ENCODE data around the gene FOXO6. TPM values are rescaled to one million over a fixed set of nuclear protein-coding genes. Genes with fewer than 3 reads are reported as not detected.

The FOXO6 gene
- total and polyA plus RNA-seq, 2 experiments from 2014 or later = not detected

DNA sequence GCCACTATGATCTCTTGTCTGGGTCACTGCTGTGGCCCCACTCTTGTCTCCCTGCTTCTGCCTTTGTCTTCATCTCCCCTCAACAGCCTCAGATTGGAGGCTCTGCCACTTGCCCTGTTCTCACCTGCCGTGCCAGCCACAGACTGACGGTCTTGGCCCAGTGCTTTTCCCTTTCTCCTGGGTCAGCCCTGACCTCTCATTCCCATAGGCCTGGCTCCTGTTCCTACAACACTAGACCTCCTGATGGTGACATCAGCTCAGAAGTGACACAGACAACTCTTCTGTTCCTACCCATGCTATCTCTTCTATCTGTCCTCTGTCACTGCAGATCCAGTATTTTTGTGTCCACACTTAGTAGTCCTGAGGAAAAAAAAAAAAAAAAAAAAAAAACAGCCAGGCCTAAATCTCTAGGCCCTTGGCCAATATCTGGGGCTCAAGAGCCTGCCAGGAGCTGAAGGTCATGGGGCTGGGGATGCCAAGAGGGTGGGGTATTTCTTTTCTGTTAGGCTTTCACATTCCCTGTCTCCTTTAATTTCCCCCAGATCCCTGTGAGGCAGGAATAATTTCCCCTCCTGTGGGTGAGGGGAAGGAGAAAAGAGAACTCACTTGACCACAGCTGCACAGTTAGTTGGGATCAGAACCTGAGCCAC, 42.0 kb upstream of the FOXO6 start:
- no peak overlapping the region for H3K27ac ChIP-seq
- no peaks in the 10 kb centered on the region for H3K9me2 ChIP-seq (ENCODE audit: insufficient read depth)
- TF ChIP-seq EZH2phosphoT487 (IDR thresholded peaks at IDR 0.05; ENCODE audit: insufficient read depth, low read depth) = no peak
- no peak for TF ChIP-seq EZH2 (IDR thresholded peaks at IDR 0.05; ENCODE audit: insufficient read depth, poor library complexity, severe bottlenecking)
- H3K4me1 ChIP-seq (ENCODE audit: insufficient read depth) = no peaks in the 10 kb centered on the region
- H4K20me1 ChIP-seq (ENCODE audit: insufficient read depth) = no peaks in the 10 kb centered on the region
- no peak overlapping the region for H2AFZ ChIP-seq
- H3K27me3 ChIP-seq (replicated peaks; ENCODE audit: insufficient read depth) = no peaks in the 10 kb centered on the region; the same call in 1 of the 2 replicates
- H3K9me3 ChIP-seq (ENCODE audit: low read depth) = no peaks in the 10 kb centered on the region
- WGBS, 2 experiments (ENCODE audit: low coverage in 1 of 2, low lambda C conversion rate in 2 of 2, missing lambda C conversion rate in 2 of 2) = 98% methylated on average over 2 of the region's 2 CpGs
- H3F3A ChIP-seq (ENCODE audit: insufficient read depth) = no peaks in the 10 kb centered on the region
- in situ Hi-C loops (cut with MboI) = no loop called here
- no peak overlapping the region for H3K9ac ChIP-seq
- H3K36me3 ChIP-seq (ENCODE audit: low read depth) = no peaks in the 10 kb centered on the region
- no peak for DNase-seq
- no peaks in the 10 kb centered on the region for H3K79me2 ChIP-seq (ENCODE audit: insufficient read depth)
- no peak overlapping the region for H3K4me2 ChIP-seq (ENCODE audit: unreplicated experiment)
- no peak overlapping the region for H3K4me3 ChIP-seq

DNA sequence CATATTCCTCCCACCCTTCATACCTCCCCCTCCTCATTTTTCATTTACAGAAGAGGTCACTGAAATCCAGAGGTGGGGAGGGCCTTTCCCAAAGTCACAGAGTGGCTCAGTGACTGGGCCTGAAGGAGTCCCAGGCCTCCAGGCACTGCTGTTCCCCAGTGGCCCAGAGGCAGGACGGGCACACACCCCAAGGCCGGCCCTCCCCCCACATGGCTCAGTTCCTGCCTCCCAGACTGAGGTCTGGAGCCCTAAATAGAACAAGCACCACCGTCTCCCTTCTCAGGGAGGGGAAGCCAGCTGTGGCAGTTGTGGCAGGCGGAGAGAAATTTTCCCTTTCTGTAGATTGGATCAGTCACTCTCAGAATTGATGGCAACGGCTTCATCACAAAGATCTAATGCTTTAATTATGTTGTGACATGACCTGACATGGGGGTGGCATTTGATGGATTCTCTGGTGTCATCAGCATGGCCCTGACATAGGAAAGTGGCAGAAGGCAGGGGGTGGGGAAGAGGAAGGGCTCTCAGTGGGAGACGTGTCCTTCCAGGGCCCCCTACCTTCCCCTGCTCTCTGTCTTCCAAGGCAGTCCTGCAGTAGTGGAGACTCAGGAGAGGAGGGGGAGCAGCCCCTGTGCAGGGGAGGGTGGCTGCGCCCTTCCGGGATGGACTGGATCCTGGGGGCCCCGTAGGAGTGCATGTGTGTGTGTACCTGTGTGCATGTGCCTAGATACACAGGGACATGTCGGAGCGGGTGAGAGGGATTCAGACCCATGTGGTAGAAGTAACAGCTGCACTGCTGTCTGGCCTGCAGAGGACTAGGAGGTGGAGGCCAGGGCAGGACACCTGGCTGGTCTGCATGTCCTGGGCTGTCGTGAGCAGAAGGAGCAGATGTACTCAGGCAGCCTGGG, 41.2 kb upstream of the FOXO6 start:
- Histone ChIP-seq H3K27me3 (replicated peaks; ENCODE audit: insufficient read depth) (peaks cover 6% of the 10 kb centered on the region; the same call in 1 of the 2 replicates), H3K9me2 (ENCODE audit: insufficient read depth) (no peaks in the 10 kb centered on the region), H4K20me1 (ENCODE audit: insufficient read depth) (no peaks in the 10 kb centered on the region), H3F3A (ENCODE audit: insufficient read depth) (no peaks in the 10 kb centered on the region), H3K4me2 (ENCODE audit: unreplicated experiment) (no peak overlapping the region), H3K27ac (no peak overlapping the region), H3K9ac (no peak overlapping the region), H3K4me1 (ENCODE audit: insufficient read depth) (no peaks in the 10 kb centered on the region), H2AFZ (no peak overlapping the region), H3K79me2 (ENCODE audit: insufficient read depth) (no peaks in the 10 kb centered on the region), H3K36me3 (ENCODE audit: low read depth) (no peaks in the 10 kb centered on the region), H3K9me3 (ENCODE audit: low read depth) (no peaks in the 10 kb centered on the region), H3K4me3 (no peak overlapping the region)
- in situ Hi-C loops (cut with MboI) = no loop called here
- no peak for DNase-seq
- no peak for TF ChIP-seq EZH2 (IDR thresholded peaks at IDR 0.05; ENCODE audit: insufficient read depth, poor library complexity, severe bottlenecking)
- TF ChIP-seq EZH2phosphoT487 (IDR thresholded peaks at IDR 0.05; ENCODE audit: insufficient read depth, low read depth) = no peak
- WGBS, 2 experiments (ENCODE audit: low coverage in 1 of 2, low lambda C conversion rate in 2 of 2, missing lambda C conversion rate in 2 of 2) = 61 to 68% methylated on average over 11 to 12 of the region's 12 CpGs

DNA sequence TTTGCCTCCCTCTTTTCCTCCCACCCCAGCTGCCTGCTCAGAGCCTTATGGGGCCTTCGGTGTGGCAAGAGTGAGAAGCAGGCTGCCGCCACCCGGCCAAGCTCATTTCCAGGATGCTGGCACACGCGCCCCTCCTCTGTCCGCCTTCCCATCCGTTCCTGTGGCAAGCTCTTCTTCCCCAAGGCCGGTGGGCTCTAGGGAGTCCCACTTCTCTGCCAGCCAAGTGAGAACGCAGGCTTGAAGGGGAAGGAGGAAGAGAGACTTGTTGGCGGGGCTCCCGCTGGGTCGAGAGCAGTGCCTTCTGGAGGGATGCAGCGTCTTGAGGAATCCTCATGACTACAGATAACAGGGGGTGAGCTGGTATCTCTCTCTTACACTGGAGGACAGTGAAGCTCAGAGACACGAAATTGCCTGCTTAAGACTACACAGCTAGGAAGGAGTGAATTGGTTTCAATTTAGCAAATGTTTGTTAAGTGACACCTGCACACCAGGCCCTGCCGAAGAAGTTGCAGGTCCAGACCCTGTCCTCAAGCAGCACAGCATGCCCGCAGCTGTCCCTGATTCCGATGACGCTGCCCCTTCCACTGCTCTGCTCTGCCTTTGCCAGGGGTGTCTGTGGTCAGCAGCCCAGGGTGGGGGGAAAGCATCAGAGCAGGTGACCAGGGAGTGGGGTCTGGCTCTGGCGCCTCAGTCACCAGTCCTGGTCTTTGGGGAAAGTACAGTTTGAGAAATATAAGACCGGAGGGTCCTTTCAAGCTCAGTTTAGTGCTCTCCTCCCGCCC, 40.1 kb upstream of the FOXO6 start:
- Histone ChIP-seq H3F3A (ENCODE audit: insufficient read depth) (no peaks in the 10 kb centered on the region), H3K9me3 (ENCODE audit: low read depth) (no peaks in the 10 kb centered on the region), H3K4me1 (ENCODE audit: insufficient read depth) (no peaks in the 10 kb centered on the region), H3K27me3 (replicated peaks; ENCODE audit: insufficient read depth) (peaks cover 8% of the 10 kb centered on the region; the same call in 1 of the 2 replicates), H3K27ac (no peak overlapping the region), H3K4me2 (ENCODE audit: unreplicated experiment) (no peak overlapping the region), H3K79me2 (ENCODE audit: insufficient read depth) (no peaks in the 10 kb centered on the region), H2AFZ (no peak overlapping the region), H3K9me2 (ENCODE audit: insufficient read depth) (no peaks in the 10 kb centered on the region), H3K36me3 (ENCODE audit: low read depth) (no peaks in the 10 kb centered on the region), H3K9ac (no peak overlapping the region), H3K4me3 (no peak overlapping the region), H4K20me1 (ENCODE audit: insufficient read depth) (no peaks in the 10 kb centered on the region)
- no peak for DNase-seq
- WGBS, 2 experiments (ENCODE audit: low coverage in 1 of 2, low lambda C conversion rate in 2 of 2, missing lambda C conversion rate in 2 of 2) = 75% methylated on average over 20 to 21 of the region's 21 CpGs
- no peak for TF ChIP-seq EZH2 (IDR thresholded peaks at IDR 0.05; ENCODE audit: insufficient read depth, poor library complexity, severe bottlenecking)
- TF ChIP-seq EZH2phosphoT487 (IDR thresholded peaks at IDR 0.05; ENCODE audit: insufficient read depth, low read depth) = no peak
- in situ Hi-C loops (cut with MboI) = no loop called here

DNA sequence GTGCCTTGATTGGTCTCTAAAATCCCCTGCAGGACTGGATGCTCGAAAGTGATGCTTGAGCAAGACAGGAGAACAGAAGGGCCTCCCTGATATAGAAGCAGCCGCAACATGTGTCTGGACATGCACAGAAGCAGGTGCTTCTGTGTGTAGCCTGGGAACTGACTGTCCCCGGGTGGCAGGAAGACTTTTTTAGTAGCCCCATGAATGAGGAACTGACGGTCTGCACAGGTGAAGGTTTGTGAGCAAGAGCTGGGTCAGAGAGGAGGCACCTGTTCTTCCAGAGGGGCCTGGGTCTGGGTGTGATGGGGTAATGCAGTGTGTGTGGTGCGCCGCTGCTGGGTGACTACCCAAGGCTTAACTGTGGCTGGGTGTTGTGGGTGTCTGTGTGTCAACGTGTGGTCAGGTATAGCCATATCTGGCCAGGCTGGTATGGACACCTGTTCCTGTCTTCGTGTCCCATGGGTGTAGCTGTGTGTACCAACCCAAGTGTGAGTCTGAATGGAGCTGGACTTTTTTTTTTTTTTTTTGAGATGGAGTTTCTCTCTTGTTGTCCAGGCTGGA, 39.1 kb upstream of the FOXO6 start:
- Histone ChIP-seq H3K4me3 (no peak overlapping the region), H3K4me1 (ENCODE audit: insufficient read depth) (no peaks in the 10 kb centered on the region), H3K4me2 (ENCODE audit: unreplicated experiment) (no peak overlapping the region), H3K36me3 (ENCODE audit: low read depth) (no peaks in the 10 kb centered on the region), H3K27me3 (replicated peaks; ENCODE audit: insufficient read depth) (peaks cover 8% of the 10 kb centered on the region; the same call in 1 of the 2 replicates), H3K79me2 (ENCODE audit: insufficient read depth) (no peaks in the 10 kb centered on the region), H4K20me1 (ENCODE audit: insufficient read depth) (no peaks in the 10 kb centered on the region), H3K9me3 (ENCODE audit: low read depth) (no peaks in the 10 kb centered on the region), H3K9me2 (ENCODE audit: insufficient read depth) (no peaks in the 10 kb centered on the region), H2AFZ (no peak overlapping the region), H3K9ac (no peak overlapping the region), H3F3A (ENCODE audit: insufficient read depth) (no peaks in the 10 kb centered on the region), H3K27ac (no peak overlapping the region)
- DNase-seq = no peak
- 65 to 72% methylated on average over 8 of the region's 8 CpGs for WGBS, 2 experiments (ENCODE audit: low coverage in 1 of 2, low lambda C conversion rate in 2 of 2, missing lambda C conversion rate in 2 of 2)
- in situ Hi-C loops (cut with MboI) = no loop called here
- TF ChIP-seq EZH2 (IDR thresholded peaks at IDR 0.05; ENCODE audit: insufficient read depth, poor library complexity, severe bottlenecking) = no peak
- TF ChIP-seq EZH2phosphoT487 (IDR thresholded peaks at IDR 0.05; ENCODE audit: insufficient read depth, low read depth) = no peak
